Stimulated activated CD4-positive, alpha-beta T cell treated with anti-CD3 and anti-CD28 coated beads, Interleukin-12 subunit alpha, Interleukin-12 subunit beta, amount 100 ng/mL, for 48 hours (primary cell): ENCODE data around the gene RPA3.

Experiments
- DNase-seq, 3 donors: peaks; one replicate each; pipeline ENCODE4 v3.0.0-alpha.2; 2020; ENCODE audit warnings: low read depth in 2 of 3, low spot score in 1 of 3

The RPA3 gene

GRCh38 chr7:7718492-7718891 lies at the start of gene RPA3:
Gene RPA3 (minus strand): TSS chr7:7718607. CDS start chr7:7640418, 78,189 bp downstream.
- no peak for DNase-seq

GRCh38 chr7:7766671-7767070 lies 48.3 kb upstream of the RPA3 start:
- DNase-seq, result no peak

GRCh38 chr7:7765422-7765821 lies 47.0 kb upstream of the RPA3 start:
- no peak for DNase-seq

GRCh38 chr7:7764520-7765396 lies 46.4 kb upstream of the RPA3 start:
- no peak for DNase-seq

GRCh38 chr7:7761974-7762779 lies 43.8 kb upstream of the RPA3 start:
- no peak for DNase-seq

- DNase-seq, result no peak
These were observed 43.0 kb upstream of the RPA3 start for GRCh38 chr7:7761340-7761973.

- DNase-seq, result no peak
These were observed 39.2 kb upstream of the RPA3 start for GRCh38 chr7:7757576-7757975.

GRCh38 chr7:7756577-7756976 lies 38.2 kb upstream of the RPA3 start:
- DNase-seq, result no peak

- no peak for DNase-seq
These were observed 33.1 kb upstream of the RPA3 start for GRCh38 chr7:7751243-7752092.

GRCh38 chr7:7750571-7751242 lies 32.3 kb upstream of the RPA3 start:
- DNase-seq, result no peak

- no peak for DNase-seq
These were observed 28.1 kb upstream of the RPA3 start for GRCh38 chr7:7746458-7746857.

GRCh38 chr7:7745966-7746365 lies 27.6 kb upstream of the RPA3 start:
- no peak for DNase-seq

GRCh38 chr7:7745258-7745657 lies 26.9 kb upstream of the RPA3 start:
- DNase-seq, result no peak

- DNase-seq, result no peak
These were observed 23.8 kb upstream of the RPA3 start for GRCh38 chr7:7742223-7742622.

- DNase-seq, result no peak
These were observed 21.6 kb upstream of the RPA3 start for GRCh38 chr7:7740037-7740355.

- no peak for DNase-seq
These were observed 21.0 kb upstream of the RPA3 start for GRCh38 chr7:7739204-7740036.

GRCh38 chr7:7738622-7739021 lies 20.2 kb upstream of the RPA3 start:
- DNase-seq, result no peak

- no peak for DNase-seq
These were observed 19.8 kb upstream of the RPA3 start for GRCh38 chr7:7738177-7738576.

- no peak for DNase-seq
These were observed 19.3 kb upstream of the RPA3 start for GRCh38 chr7:7737674-7738073.

GRCh38 chr7:7736671-7737070 lies 18.3 kb upstream of the RPA3 start:
- DNase-seq, result no peak
